ENCODE results near the gene GPR137C.

GRCh38 chr14:52609445-52610044, 56.9 kb downstream of the GPR137C start:
- no peak for TF ChIP-seq POLR2A (IDR thresholded peaks at IDR 0.05)
- TF ChIP-seq, protein P1, sequence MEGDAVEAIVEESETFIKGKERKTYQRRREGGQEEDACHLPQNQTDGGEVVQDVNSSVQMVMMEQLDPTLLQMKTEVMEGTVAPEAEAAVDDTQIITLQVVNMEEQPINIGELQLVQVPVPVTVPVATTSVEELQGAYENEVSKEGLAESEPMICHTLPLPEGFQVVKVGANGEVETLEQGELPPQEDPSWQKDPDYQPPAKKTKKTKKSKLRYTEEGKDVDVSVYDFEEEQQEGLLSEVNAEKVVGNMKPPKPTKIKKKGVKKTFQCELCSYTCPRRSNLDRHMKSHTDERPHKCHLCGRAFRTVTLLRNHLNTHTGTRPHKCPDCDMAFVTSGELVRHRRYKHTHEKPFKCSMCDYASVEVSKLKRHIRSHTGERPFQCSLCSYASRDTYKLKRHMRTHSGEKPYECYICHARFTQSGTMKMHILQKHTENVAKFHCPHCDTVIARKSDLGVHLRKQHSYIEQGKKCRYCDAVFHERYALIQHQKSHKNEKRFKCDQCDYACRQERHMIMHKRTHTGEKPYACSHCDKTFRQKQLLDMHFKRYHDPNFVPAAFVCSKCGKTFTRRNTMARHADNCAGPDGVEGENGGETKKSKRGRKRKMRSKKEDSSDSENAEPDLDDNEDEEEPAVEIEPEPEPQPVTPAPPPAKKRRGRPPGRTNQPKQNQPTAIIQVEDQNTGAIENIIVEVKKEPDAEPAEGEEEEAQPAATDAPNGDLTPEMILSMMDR (IDR thresholded peaks at IDR 0.05): no peak
